ENCODE results near the gene WDR73. TPM values are rescaled to one million over a fixed set of nuclear protein-coding genes. Genes with fewer than 3 reads are reported as not detected.

The WDR73 gene
- total RNA-seq, 1 experiment from 2014 or later, result 35.6 TPM

GRCh38 chr15:84601555-84601838 lies 52.6 kb downstream of the WDR73 start:
- intact Hi-C loops (cut with micrococcal nuclease), result no loop called here
- no peaks in the 10 kb centered on the region for H3K9me3 ChIP-seq (ENCODE audit: control insufficient read depth in 1 of 2, insufficient read depth in 1 of 2, low read depth in 1 of 2, low read length in 2 of 2)
- no peaks in the 10 kb centered on the region for H3K9me2 ChIP-seq (ENCODE audit: insufficient read depth)
- H2AFZ ChIP-seq (ENCODE audit: low read depth, low read length, poor library complexity, severe bottlenecking), result no peak overlapping the region
- H3K27me3 ChIP-seq (ENCODE audit: insufficient read depth, low read length), result no peaks in the 10 kb centered on the region
- BruUV-seq (replicated peaks), result no TSS peak
- peaks cover 4 to 21% of the 10 kb centered on the region in 2 experiments; a peak in 3 of 4 replicates for H3K36me3 ChIP-seq (ENCODE audit: control insufficient read depth in 1 of 2, insufficient read depth in 2 of 2, low read length in 2 of 2)
- no peak for DNase-seq (ENCODE audit: low read depth, low spot score)
- no peaks in the 10 kb centered on the region for H4K20me1 ChIP-seq (ENCODE audit: insufficient read depth)
- ChIA-PET CTCF (no interaction called here), POLR2A (interaction anchor here (0.9 to 1.6 kb wide), 2 partner anchors 29 to 309 kb away, joined by 3 to 5 read pairs; no protein-coding TSS in a partner anchor), RAD21 (ENCODE audit: low non-redundant PET in 1 of 2, low total read pairs in 2 of 2, uncharacterized antibody in 2 of 2, unreplicated experiment in 2 of 2) (no interaction called here)
- no peak for TF ChIP-seq POLR2AphosphoS5 (IDR thresholded peaks at IDR 0.05; ENCODE audit: low read depth, low read length)
- peaks cover 10% of the 10 kb centered on the region; the same call in 1 of the 2 replicates for H3K79me2 ChIP-seq (ENCODE audit: insufficient read depth, low read length)
- ATAC-seq, result no peak
- H3K4me1 ChIP-seq (ENCODE audit: control insufficient read depth in 1 of 2, insufficient read depth in 2 of 2, low read length in 2 of 2), result peaks cover 2 to 11% of the 10 kb centered on the region in 2 experiments
- H3K4me3 ChIP-seq (replicated peaks in 1 of 2; ENCODE audit: low read depth in 1 of 2, low read length in 2 of 2), result peak overlapping the region; percentile 93 to 98
- H3K27ac ChIP-seq (ENCODE audit: low read depth, low read length), result no peak overlapping the region
- peak overlapping the region; percentile 99 for H3K4me2 ChIP-seq (ENCODE audit: low read length)
- peak overlapping the region; percentile 85 for H3K9ac ChIP-seq (ENCODE audit: low read length)

DNA sequence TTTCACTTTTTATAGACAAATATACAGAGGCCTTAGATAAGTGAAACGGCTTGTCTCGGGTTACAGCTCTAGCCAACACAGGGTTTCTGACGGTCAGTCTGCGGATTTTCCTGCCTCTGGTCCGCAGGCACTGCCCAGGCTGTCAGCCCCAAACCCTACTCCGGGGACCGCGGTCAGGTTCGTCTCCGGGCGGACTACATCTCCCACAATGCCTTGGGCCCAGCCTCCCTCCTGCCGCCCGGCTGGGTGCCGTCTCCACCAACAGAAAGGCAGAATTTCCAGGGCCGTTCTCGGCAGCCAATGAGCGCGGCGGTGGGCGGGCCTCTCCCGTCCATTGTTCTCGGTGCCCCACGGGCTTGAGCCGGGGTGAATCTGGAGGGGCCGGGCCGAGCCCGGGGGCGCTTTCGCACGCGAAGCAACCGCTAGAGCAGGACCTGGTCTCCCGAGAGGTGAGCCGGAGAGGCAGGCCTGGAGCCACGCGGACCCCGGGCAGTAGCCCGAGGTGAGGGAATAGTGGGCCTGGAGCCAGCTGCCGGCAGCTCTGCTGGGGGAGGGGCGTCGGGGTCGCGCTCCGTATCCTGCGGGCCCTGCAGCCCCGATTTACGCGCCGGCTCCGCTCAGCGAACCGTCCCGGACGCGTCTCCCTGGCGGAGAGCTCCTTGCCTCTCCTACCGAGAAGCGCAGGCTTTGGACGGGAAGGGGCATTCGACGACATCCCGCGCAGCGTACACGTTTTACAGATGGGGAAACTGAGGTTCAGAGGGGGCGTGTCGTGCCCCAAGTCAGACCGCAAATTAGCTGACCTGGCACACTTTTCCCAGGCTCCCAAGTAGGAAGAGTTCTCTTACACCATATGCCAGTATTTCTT lies 53.2 kb downstream of the WDR73 start, which contains the start of gene ZSCAN2:
TSS of gene ZSCAN2 (plus strand) at position 323 of the 868 bp plus-strand sequence. CDS start 2,919 bp downstream, outside the sequence.
- TF ChIP-seq CTCF (IDR thresholded peaks at IDR 0.05 in 2 of 3, conservative IDR thresholded peaks at IDR 0.05 in 1 of 3; ENCODE audit: borderline replicate concordance in 1 of 3, insufficient read depth in 1 of 3, low read depth in 2 of 3, low read length in 2 of 3), result no peak
- TF ChIP-seq SP1 (IDR thresholded peaks at IDR 0.05; ENCODE audit: low read depth), result peak; percentile 79
- peak; percentile 46; the same call in 1 of the 2 replicates for TF ChIP-seq POLR2AphosphoS5 (IDR thresholded peaks at IDR 0.05; ENCODE audit: low read depth, low read length)
- peak; percentile 68 for TF ChIP-seq ZFX (IDR thresholded peaks at IDR 0.05)
- peak; percentile 73 for TF ChIP-seq YY1 (IDR thresholded peaks at IDR 0.05; ENCODE audit: extremely low read depth, insufficient replicate concordance, low read depth, low read length)
- TF ChIP-seq EZH2phosphoT487 (IDR thresholded peaks at IDR 0.05; ENCODE audit: borderline replicate concordance), result no peak
- H3K9ac ChIP-seq (ENCODE audit: low read length), result peak within 1 kb of the TSS; percentile 85
- peaks cover 10% of the 10 kb centered on the region; the same call in 1 of the 2 replicates for H3K79me2 ChIP-seq (ENCODE audit: insufficient read depth, low read length)
- no peaks in the 10 kb centered on the region for H3K9me2 ChIP-seq (ENCODE audit: insufficient read depth)
- BruUV-seq (replicated peaks), result TSS peak; percentile 62
- no peaks in the 10 kb centered on the region for H3K27me3 ChIP-seq (ENCODE audit: insufficient read depth, low read length)
- peak within 1 kb of the TSS; percentile 99 for H3K4me2 ChIP-seq (ENCODE audit: low read length)
- peak within 1 kb of the TSS; percentile 58; the same call in 1 of the 2 replicates for H3K27ac ChIP-seq (ENCODE audit: low read depth, low read length)
- DNase-seq (ENCODE audit: low read depth, low spot score) (peak; percentile 80), ATAC-seq (peak; percentile 94)
- no peaks in the 10 kb centered on the region for H3K9me3 ChIP-seq (ENCODE audit: control insufficient read depth in 1 of 2, insufficient read depth in 1 of 2, low read depth in 1 of 2, low read length in 2 of 2)
- ChIA-PET CTCF (interaction anchor here (1.0 kb wide), 1 partner anchor 13 kb away, joined by 3 read pairs; no protein-coding TSS in a partner anchor), POLR2A (interaction anchor here (0.9 to 1.6 kb wide), 2 partner anchors 30 to 310 kb away, joined by 3 to 5 read pairs; no protein-coding TSS in a partner anchor), RAD21 (ENCODE audit: low non-redundant PET in 1 of 2, low total read pairs in 2 of 2, uncharacterized antibody in 2 of 2, unreplicated experiment in 2 of 2) (no interaction called here)
- peaks cover 2 to 11% of the 10 kb centered on the region in 2 experiments for H3K4me1 ChIP-seq (ENCODE audit: control insufficient read depth in 1 of 2, insufficient read depth in 2 of 2, low read length in 2 of 2)
- no peaks in the 10 kb centered on the region for H4K20me1 ChIP-seq (ENCODE audit: insufficient read depth)
- H3K36me3 ChIP-seq (ENCODE audit: control insufficient read depth in 1 of 2, insufficient read depth in 2 of 2, low read length in 2 of 2), result peaks cover 4 to 18% of the 10 kb centered on the region in 2 experiments; a peak in 3 of 4 replicates
- peak within 1 kb of the TSS; percentile 93 to 98 for H3K4me3 ChIP-seq (replicated peaks in 1 of 2; ENCODE audit: low read depth in 1 of 2, low read length in 2 of 2)
- H2AFZ ChIP-seq (ENCODE audit: low read depth, low read length, poor library complexity, severe bottlenecking), result peak within 1 kb of the TSS; percentile 97
- intact Hi-C loops (cut with micrococcal nuclease), result no loop called here
